CD14-positive monocyte (primary cell): ENCODE results near the gene NAPSA. TPM values are rescaled to one million over a fixed set of nuclear protein-coding genes. Genes with fewer than 3 reads are reported as not detected.

ENCODE experiments used
- DNase-seq, 3 donors: peaks; one replicate each; pipeline ENCODE4 v3.0.0-alpha.2; 2011 to 2022
- H2AFZ ChIP-seq: 2 replicates; pipeline ENCODE4 v1.6.0; 2012; ENCODE audit warnings: mild to moderate bottlenecking, low read depth, low read length, inconsistent platforms; ENCODE audit not compliant: insufficient read depth, poor library complexity, severe bottlenecking
- H3K27ac ChIP-seq, 2 donors: 1 replicate in 1 of 2; 2 replicates in 1 of 2; pipeline ENCODE4 v1.5.1; 2012 to 2013; ENCODE audit warnings: low read length in 2 of 2, control low read depth in 1 of 2, inconsistent platforms in 1 of 2, low read depth in 1 of 2, mild to moderate bottlenecking in 1 of 2
- H3K27me3 ChIP-seq, 2 donors: one replicate each; pipeline versions ENCODE4 v1.6.0 to v1.6.1; 2011 to 2013; ENCODE audit warnings: low read length in 2 of 2; ENCODE audit not compliant: control insufficient read depth in 2 of 2, insufficient read depth in 2 of 2
- H3K36me3 ChIP-seq, 2 donors: replicated peaks in 1 of 2; 1 replicate in 1 of 2; 2 replicates in 1 of 2; pipeline versions ENCODE4 v1.5.1 to v1.6.1; 2012 to 2013; ENCODE audit warnings: low read length in 2 of 2, control low read depth in 1 of 2, inconsistent platforms in 1 of 2, mild to moderate bottlenecking in 1 of 2; ENCODE audit not compliant: insufficient read depth in 2 of 2, control insufficient read depth in 1 of 2
- H3K4me1 ChIP-seq, 2 donors: 1 replicate in 1 of 2; 2 replicates in 1 of 2; pipeline versions ENCODE4 v1.5.1 to v1.6.1; 2012 to 2013; ENCODE audit warnings: low read length in 2 of 2, control low read depth in 1 of 2, inconsistent platforms in 1 of 2, mild to moderate bottlenecking in 1 of 2, moderate library complexity in 1 of 2; ENCODE audit not compliant: insufficient read depth in 2 of 2, control insufficient read depth in 1 of 2
- H3K4me2 ChIP-seq: replicated peaks from 2 replicates; pipeline ENCODE3; 2012; ENCODE audit warnings: low read length, moderate library complexity, mild to moderate bottlenecking; ENCODE audit not compliant: poor library complexity, severe bottlenecking; ENCODE audit errors: extremely low read depth
- H3K4me3 ChIP-seq, 3 experiments: fragments of 200-600 bp in 1 of 3; sonication (generic) in 1 of 3; replicated peaks in 1 of 3; 1 replicate in 2 of 3; 2 replicates in 1 of 3; pipeline ENCODE4 v1.5.1; 2011 to 2013; ENCODE audit warnings: low read length in 3 of 3, mild to moderate bottlenecking in 3 of 3, control low read depth in 2 of 3, low read depth in 2 of 3, inconsistent platforms in 1 of 3, moderate library complexity in 1 of 3
- H3K79me2 ChIP-seq: 2 replicates; pipeline ENCODE4 v1.6.0; 2012; ENCODE audit warnings: mild to moderate bottlenecking, control low read depth, inconsistent platforms, low read length, moderate library complexity; ENCODE audit not compliant: insufficient read depth
- H3K9ac ChIP-seq: 2 replicates; pipeline ENCODE4 v1.6.0; 2017; ENCODE audit warnings: low read length, mild to moderate bottlenecking; ENCODE audit not compliant: insufficient read depth, poor library complexity, severe bottlenecking
- H3K9me3 ChIP-seq, 2 donors: replicated peaks in 1 of 2; 1 replicate in 1 of 2; 2 replicates in 1 of 2; pipeline versions ENCODE4 v1.5.1 to v1.6.1; 2012 to 2013; ENCODE audit warnings: low read length in 2 of 2, control low read depth in 1 of 2; ENCODE audit not compliant: control insufficient read depth in 1 of 2, insufficient read depth in 1 of 2
- H4K20me1 ChIP-seq: 2 replicates; pipeline ENCODE4 v1.6.0; 2012; ENCODE audit warnings: mild to moderate bottlenecking, low read length, control low read depth, moderate library complexity; ENCODE audit not compliant: insufficient read depth
- H3K27ac Mint-ChIP-seq, 7 donors: one replicate each; pipeline ENCODE4 v1.8.0; 2020; ENCODE audit warnings: mild to moderate bottlenecking in 7 of 7, mixed read lengths in 7 of 7, moderate library complexity in 6 of 7, inconsistent platforms in 2 of 7
- H3K27me3 Mint-ChIP-seq, 3 donors: one replicate each; pipeline ENCODE4 v1.8.0; 2021 to 2022; ENCODE audit warnings: low read depth in 3 of 3, mild to moderate bottlenecking in 3 of 3, mixed read lengths in 3 of 3, moderate library complexity in 3 of 3, inconsistent platforms in 1 of 3
- H3K36me3 Mint-ChIP-seq, 2 donors: one replicate each; pipeline ENCODE4 v1.8.0; 2020; ENCODE audit warnings: mixed read lengths in 2 of 2, inconsistent platforms in 1 of 2, mild to moderate bottlenecking in 1 of 2
- H3K4me1 Mint-ChIP-seq: one replicate; pipeline ENCODE4 v1.8.0; 2020; ENCODE audit warnings: mild to moderate bottlenecking, mixed read lengths
- H3K4me3 Mint-ChIP-seq, 2 donors: one replicate each; pipeline ENCODE4 v1.8.0; 2020; ENCODE audit warnings: mild to moderate bottlenecking in 2 of 2, mixed read lengths in 2 of 2, moderate library complexity in 1 of 2
- H3K9me3 Mint-ChIP-seq, 7 donors: one replicate each; pipeline ENCODE4 v1.8.0; 2020 to 2022; ENCODE audit warnings: mixed read lengths in 7 of 7, mild to moderate bottlenecking in 6 of 7, moderate library complexity in 6 of 7, inconsistent platforms in 2 of 7
- WGBS: methylation state at CpG from one replicate; pipeline ENCODE4 v1.1.5; 2013; ENCODE audit warnings: missing lambda C conversion rate; ENCODE audit not compliant: insufficient coverage; 5-methylcytosine and 5-hydroxymethylcytosine counted together
- intact Hi-C, 2 donors: fragments of 100-400 bp; cut with micrococcal nuclease; formaldehyde crosslinking; loops; one replicate each; pipeline versions ENCODE4 v1.15.0 to v1.15.1; 2023
- polyA plus RNA-seq, 3 donors: library from polyadenylated mRNA; depleted of rRNA in 1 of 3; unstranded in 2 of 3; stranded (reverse) in 1 of 3; fragments of 300-500 nt in 2 of 3; fragments of >200 nt in 1 of 3; fragmentation: Illumina TruSeq in 2 of 3; gene quantifications; 1 replicate in 2 of 3; 2 replicates in 1 of 3; pipeline ENCODE4 v1.2.3, GENCODE V29; 2012 to 2021
- TF ChIP-seq, protein P1 (sequence below): fragments of 200-600 bp; IDR thresholded peaks from one replicate; pipeline ENCODE4 v1.8.0; 2022; ENCODE audit warnings: antibody characterized with exemption, mild to moderate bottlenecking

NAPSA gene
- polyA plus RNA-seq, 3 donors: 0.27 to 1.3 (median 0.52) TPM

- peaks cover 0 to 3% (median 0%) of the 10 kb centered on the region in 3 donors for H3K27me3 Mint-ChIP-seq
- Histone ChIP-seq H3K27ac (peak overlapping the region; percentile 70 to 87), H3K79me2 (peaks cover 46% of the 10 kb centered on the region), H3K4me1 (peaks cover 82 to 85% of the 10 kb centered on the region in 2 donors), H2AFZ (peak overlapping the region; percentile 21), H3K4me2 (peak overlapping the region; percentile 93), H4K20me1 (peaks cover 19% of the 10 kb centered on the region), H3K9ac (peak overlapping the region; percentile 61), H3K27me3 (no peaks in the 10 kb centered on the region), H3K4me3 (peak overlapping the region; percentile 51 to 97 (median 88)), H3K36me3 (peaks cover 0 to 2% of the 10 kb centered on the region in 2 donors), H3K9me3 (no peaks in the 10 kb centered on the region)
- WGBS: no CpG with 5 or more reads among the region's 8 CpGs
- TF ChIP-seq, protein P1, sequence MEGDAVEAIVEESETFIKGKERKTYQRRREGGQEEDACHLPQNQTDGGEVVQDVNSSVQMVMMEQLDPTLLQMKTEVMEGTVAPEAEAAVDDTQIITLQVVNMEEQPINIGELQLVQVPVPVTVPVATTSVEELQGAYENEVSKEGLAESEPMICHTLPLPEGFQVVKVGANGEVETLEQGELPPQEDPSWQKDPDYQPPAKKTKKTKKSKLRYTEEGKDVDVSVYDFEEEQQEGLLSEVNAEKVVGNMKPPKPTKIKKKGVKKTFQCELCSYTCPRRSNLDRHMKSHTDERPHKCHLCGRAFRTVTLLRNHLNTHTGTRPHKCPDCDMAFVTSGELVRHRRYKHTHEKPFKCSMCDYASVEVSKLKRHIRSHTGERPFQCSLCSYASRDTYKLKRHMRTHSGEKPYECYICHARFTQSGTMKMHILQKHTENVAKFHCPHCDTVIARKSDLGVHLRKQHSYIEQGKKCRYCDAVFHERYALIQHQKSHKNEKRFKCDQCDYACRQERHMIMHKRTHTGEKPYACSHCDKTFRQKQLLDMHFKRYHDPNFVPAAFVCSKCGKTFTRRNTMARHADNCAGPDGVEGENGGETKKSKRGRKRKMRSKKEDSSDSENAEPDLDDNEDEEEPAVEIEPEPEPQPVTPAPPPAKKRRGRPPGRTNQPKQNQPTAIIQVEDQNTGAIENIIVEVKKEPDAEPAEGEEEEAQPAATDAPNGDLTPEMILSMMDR: no peak
- peaks cover 3 to 11% of the 10 kb centered on the region in 2 donors for H3K36me3 Mint-ChIP-seq
- intact Hi-C loops: no loop called here
- peak overlapping the region; percentile 76 to 88 for H3K4me3 Mint-ChIP-seq
- peaks cover 0 to 4% (median 3%) of the 10 kb centered on the region in 7 donors for H3K9me3 Mint-ChIP-seq
- peak; percentile 58 to 71 (median 59) for DNase-seq
- peak overlapping the region; percentile 74 to 96 (median 88) for H3K27ac Mint-ChIP-seq
- peaks cover 71% of the 10 kb centered on the region for H3K4me1 Mint-ChIP-seq
Measured at GRCh38 chr19:50344661-50345318, 20.6 kb downstream of the NAPSA start.

GRCh38 chr19:50341091-50341564, 24.3 kb downstream of the NAPSA start:
- Mint-ChIP-seq H3K9me3 (peaks cover 0 to 5% (median 3%) of the 10 kb centered on the region in 7 donors), H3K36me3 (peaks cover 25 to 45% of the 10 kb centered on the region in 2 donors), H3K27ac (peak overlapping the region; percentile 85 to 94 (median 91)), H3K4me3 (peak overlapping the region; percentile 43 to 62), H3K27me3 (peaks cover 0 to 3% (median 1%) of the 10 kb centered on the region in 3 donors), H3K4me1 (peaks cover 69% of the 10 kb centered on the region)
- peak overlapping the region in 2 of 3 experiments; percentile 20 to 88 for H3K4me3 ChIP-seq
- H3K9ac ChIP-seq: no peak overlapping the region
- peak overlapping the region; percentile 70 to 87 for H3K27ac ChIP-seq
- intact Hi-C loops: loop anchor here in 1 of 2 donors (1.0 kb wide), 1 partner anchor 9 kb away; no protein-coding TSS in a partner anchor
- no peaks in the 10 kb centered on the region for H3K9me3 ChIP-seq
- peak; percentile 80 to 88 (median 85) for DNase-seq
- peaks cover 97 to 100% of the 10 kb centered on the region in 2 donors for H3K4me1 ChIP-seq
- peak overlapping the region; percentile 93 for H3K4me2 ChIP-seq
- no peaks in the 10 kb centered on the region for H3K27me3 ChIP-seq
- TF ChIP-seq, protein P1: no peak
- H2AFZ ChIP-seq: no peak overlapping the region
- H3K36me3 ChIP-seq: peaks cover 23 to 37% of the 10 kb centered on the region in 2 donors
- 68% methylated on average over 2 of the region's 3 CpGs for WGBS
- peaks cover 55% of the 10 kb centered on the region for H4K20me1 ChIP-seq
- H3K79me2 ChIP-seq: peaks cover 80% of the 10 kb centered on the region
